DLD1 (cell line): ENCODE measurements around the gene SNN.

Source experiments
- in situ Hi-C: cut with HindIII; loops from 2 replicates; pipeline ENCODE4 v1.10.0; 2017; ENCODE audit warnings: low sequenced_read_pairs

Gene SNN

GRCh38 chr16:11666103-11667055, 1.9 kb upstream of the SNN start:
- in situ Hi-C loops: no loop called here

DNA sequence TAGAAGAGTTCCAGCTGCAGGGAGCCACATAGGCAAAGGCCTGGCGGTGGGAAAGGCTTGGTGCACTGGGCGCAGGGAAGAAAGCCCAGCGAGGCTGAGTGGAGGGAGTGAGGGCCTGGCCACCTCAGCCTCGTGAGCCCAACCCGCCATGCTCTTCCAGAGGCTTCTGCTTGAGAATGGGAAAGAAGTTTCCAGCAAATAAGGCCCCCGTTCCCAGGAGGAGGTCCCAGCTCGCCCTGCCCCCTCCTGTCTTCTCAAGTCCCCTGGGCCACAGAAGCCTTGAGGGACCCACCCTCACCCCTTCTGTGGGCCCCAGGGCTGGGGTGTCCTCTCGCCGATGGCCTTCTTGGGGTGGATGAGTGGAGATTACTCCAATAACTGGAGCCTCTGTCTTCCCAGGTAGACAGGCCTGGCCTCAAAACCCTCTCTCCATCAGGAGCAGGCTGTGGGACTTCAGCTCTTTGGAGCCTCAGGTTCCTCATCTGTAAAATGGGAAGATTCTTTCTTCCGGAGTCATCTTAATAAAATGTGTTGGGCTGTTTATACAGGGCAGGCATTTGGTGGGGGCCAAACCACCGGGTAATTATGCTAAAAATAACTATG, 933 bp upstream of the SNN start:
- in situ Hi-C loops: no loop called here

GRCh38 chr16:11668623-11669379, 546 bp downstream of the SNN start:
- in situ Hi-C loops: no loop called here

DNA sequence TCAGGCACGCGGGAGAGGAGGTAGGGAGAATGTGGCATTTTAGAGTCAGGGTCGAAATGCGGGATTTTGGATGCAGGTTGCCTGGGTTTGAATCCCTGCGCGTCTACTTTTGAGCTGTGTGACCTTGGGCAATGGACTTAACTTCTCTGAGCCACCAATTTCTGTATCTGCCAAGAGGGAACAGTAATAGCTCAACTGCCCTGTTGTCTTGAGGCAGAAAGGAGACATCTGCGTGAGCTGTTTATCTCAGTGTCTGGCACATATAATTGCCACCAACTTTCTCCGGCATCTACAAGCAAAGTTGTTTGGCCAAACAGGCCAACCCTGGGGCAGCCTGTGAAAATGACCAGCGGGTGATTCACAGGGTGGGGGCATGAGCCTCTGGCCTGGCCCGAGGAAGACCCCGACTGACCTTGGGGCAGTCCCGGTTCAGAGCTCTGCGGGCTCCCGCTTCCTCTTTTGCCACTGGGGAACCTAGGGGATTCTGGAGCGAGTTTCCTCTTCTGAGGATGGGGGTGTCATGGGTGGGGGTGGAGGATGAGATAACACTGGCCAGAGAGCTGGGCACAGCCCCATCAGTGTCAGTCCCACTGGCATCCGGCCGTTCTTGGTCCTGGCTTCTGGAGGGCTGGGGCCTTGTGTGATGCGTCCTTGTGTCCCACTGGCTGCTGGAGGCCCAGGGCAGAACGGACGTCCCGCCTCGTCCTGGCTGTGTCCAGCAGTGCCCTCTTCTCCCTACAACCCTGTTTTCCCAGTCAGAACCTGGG, 1.3 kb downstream of the SNN start:
- in situ Hi-C loops: no loop called here

GRCh38 chr16:11670171-11671131, 2.2 kb downstream of the SNN start:
- in situ Hi-C loops: no loop called here

GRCh38 chr16:11671271-11671670, 3.0 kb downstream of the SNN start:
- in situ Hi-C loops: no loop called here

- in situ Hi-C loops: no loop called here
These were observed 3.4 kb downstream of the SNN start for GRCh38 chr16:11671676-11672075.

DNA sequence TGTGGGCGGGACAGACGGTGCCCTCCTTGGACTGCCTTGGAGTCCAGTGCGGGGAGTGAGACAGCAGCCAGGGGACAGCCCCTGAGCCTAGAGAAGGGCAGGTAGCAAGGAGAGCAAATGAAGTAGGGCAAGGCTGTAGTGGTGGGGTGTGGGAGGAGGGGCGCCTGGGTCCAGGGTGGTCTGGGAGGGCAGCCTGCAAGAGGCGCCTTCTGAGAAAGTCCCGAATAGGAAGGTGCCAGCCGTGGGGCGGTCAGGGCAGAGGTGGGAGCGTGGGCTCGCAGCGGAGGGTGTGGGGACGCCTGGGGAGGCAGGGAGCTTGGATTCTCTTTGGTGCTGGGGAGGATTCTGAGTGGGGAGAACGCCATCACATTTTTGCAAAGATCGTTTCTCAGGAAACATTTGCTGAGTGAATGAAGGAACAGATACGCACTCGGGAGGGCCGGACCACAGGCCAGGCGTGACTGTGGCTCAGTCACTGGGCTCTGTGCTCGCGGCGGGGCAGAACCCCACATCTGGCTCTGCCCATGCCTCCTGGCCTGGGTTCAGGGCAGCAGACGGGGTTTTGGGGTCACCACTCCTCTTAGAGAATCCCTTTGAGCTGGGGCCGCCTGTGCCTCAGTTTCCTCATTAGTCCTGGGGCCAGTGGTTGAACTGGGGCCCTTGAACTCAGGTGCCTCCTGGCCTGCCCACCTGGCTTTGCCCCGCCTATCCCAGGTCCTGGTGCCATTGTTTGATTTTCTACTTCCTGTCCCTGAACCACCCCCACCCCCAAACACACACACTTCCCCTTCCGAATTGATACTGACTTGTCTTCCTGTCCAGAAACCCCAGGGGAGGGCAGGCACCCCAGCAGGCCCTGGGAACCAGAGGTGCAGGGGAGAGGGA, 4.2 kb downstream of the SNN start:
- in situ Hi-C loops: no loop called here

GRCh38 chr16:11673091-11674000, 5.1 kb downstream of the SNN start:
- in situ Hi-C loops: no loop called here

- in situ Hi-C loops: no loop called here
These were observed 6.0 kb downstream of the SNN start for GRCh38 chr16:11674001-11674817.

- in situ Hi-C loops: no loop called here
These were observed 6.7 kb downstream of the SNN start for GRCh38 chr16:11674818-11675560.

- in situ Hi-C loops: no loop called here
These were observed 7.6 kb downstream of the SNN start for GRCh38 chr16:11675561-11676511.

DNA sequence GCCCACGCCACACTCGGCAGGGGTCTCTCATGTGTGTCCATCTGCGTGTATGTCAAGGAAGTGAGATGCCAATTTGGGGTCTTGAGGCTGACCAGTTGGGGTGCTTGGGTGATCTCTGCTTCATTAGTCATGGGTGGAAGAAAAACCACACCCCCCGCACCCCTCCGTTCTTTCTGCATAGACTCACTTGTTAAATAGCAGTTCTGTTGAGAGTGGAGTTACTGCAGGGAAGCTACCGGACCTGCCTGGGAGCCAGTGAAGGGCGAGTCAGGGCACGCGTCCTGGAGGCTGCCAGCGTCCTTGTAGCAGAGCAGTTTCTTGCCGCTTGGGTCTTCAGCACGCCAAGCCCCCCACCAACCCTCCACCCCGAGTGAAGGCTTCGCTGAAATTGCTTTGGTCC, 8.5 kb downstream of the SNN start:
- in situ Hi-C loops: no loop called here

- in situ Hi-C loops: no loop called here
These were observed 9.2 kb downstream of the SNN start for GRCh38 chr16:11677451-11677951.
